Neural crest cell (in vitro differentiated cells): Measurements from ENCODE around the gene VASN. TPM values are rescaled to one million over a fixed set of nuclear protein-coding genes. Genes with fewer than 3 reads are reported as not detected.

Experiments
- DNase-seq: peaks from one replicate; pipeline ENCODE4 v3.0.0; 2021; ENCODE audit warnings: low read depth, mixed read lengths, low spot score
- H3K27ac Mint-ChIP-seq: one replicate; pipeline ENCODE4 v1.8.0; 2021; ENCODE audit warnings: mild to moderate bottlenecking, mixed read lengths; ENCODE audit not compliant: unreplicated experiment
- H3K27me3 Mint-ChIP-seq: 2 replicates; pipeline ENCODE4 v1.8.0; 2021; ENCODE audit warnings: low read depth, mild to moderate bottlenecking, mixed read lengths
- H3K36me3 Mint-ChIP-seq: 2 replicates; pipeline ENCODE4 v1.8.0; 2021; ENCODE audit warnings: low read depth, mild to moderate bottlenecking, mixed read lengths
- H3K4me1 Mint-ChIP-seq: 2 replicates; pipeline ENCODE4 v1.8.0; 2021; ENCODE audit warnings: mixed read lengths
- H3K4me3 Mint-ChIP-seq: one replicate; pipeline ENCODE4 v1.8.0; 2021; ENCODE audit warnings: mild to moderate bottlenecking, mixed read lengths
- H3K9me3 Mint-ChIP-seq: 2 replicates; pipeline ENCODE4 v1.8.0; 2021; ENCODE audit warnings: mixed read lengths
- total RNA-seq: library from RNA; stranded (reverse); gene quantifications from 2 replicates; pipeline ENCODE4 v1.2.1, GENCODE V29; 2021
- TF ChIP-seq, protein P1 (sequence below): fragments of 200-600 bp; sonication (generic); conservative IDR thresholded peaks from 2 replicates; pipeline ENCODE4 v1.5.0; 2021; ENCODE audit warnings: antibody characterized with exemption, mild to moderate bottlenecking

The VASN gene
- total RNA-seq, 1 donor from 2014 or later = 1.2 TPM

DNA sequence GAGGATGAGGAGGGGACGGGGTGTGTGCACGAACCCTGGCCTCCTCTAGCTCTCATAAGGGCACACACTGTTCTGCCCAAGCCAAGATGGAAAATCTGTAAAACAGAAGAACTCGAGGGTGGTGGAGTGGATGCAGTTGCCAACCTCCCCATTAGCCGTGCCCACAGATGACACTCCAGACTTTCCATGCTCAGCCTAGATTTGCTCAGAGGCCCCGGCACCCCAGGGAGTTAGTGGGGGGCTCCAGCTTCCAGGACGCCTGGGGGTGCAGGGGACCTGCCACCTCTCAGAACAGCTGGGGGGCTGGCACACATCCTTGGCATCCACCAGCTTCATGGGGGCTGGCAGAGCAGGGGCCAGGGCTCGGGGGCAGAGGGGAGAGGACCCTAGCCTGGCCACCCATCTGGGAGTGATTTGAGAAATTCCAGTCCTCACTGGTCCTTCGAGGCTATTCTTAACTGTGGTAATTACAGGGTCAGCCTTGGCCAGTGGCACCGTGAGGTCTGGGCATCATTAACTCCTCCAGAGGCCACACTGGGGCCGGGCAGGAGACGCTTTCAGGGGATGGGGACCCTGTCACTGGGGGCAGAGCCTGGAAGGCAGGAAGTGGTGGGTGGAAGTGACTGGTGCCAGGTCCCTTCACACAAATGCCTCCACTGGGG lies 14.3 kb downstream of the VASN start:
- TF ChIP-seq, protein P1, sequence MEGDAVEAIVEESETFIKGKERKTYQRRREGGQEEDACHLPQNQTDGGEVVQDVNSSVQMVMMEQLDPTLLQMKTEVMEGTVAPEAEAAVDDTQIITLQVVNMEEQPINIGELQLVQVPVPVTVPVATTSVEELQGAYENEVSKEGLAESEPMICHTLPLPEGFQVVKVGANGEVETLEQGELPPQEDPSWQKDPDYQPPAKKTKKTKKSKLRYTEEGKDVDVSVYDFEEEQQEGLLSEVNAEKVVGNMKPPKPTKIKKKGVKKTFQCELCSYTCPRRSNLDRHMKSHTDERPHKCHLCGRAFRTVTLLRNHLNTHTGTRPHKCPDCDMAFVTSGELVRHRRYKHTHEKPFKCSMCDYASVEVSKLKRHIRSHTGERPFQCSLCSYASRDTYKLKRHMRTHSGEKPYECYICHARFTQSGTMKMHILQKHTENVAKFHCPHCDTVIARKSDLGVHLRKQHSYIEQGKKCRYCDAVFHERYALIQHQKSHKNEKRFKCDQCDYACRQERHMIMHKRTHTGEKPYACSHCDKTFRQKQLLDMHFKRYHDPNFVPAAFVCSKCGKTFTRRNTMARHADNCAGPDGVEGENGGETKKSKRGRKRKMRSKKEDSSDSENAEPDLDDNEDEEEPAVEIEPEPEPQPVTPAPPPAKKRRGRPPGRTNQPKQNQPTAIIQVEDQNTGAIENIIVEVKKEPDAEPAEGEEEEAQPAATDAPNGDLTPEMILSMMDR = no peak
- H3K4me3 Mint-ChIP-seq = no peak overlapping the region
- H3K27me3 Mint-ChIP-seq = no peaks in the 10 kb centered on the region
- DNase-seq = no peak
- no peaks in the 10 kb centered on the region for H3K9me3 Mint-ChIP-seq
- peaks cover 15% of the 10 kb centered on the region for H3K4me1 Mint-ChIP-seq
- no peaks in the 10 kb centered on the region for H3K36me3 Mint-ChIP-seq
- H3K27ac Mint-ChIP-seq = no peak overlapping the region

DNA sequence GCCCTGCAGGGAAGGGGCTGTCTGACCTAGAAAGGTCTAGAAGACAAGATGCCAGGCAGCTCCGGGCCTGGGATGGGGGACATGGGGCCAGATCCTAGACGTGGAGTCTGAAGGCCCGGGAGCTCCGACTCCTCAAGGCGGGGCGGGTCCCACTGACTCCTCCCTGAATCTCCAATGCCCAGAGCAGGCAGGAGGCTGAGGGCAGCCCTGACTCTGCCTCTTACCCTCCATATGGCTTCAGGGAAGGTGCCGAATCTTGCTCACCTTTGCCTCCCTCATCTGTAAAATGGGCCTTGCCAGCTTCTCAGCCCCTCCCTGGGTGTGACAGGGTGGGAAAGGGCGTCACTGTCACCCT lies 14.8 kb downstream of the VASN start:
- no peak overlapping the region for H3K27ac Mint-ChIP-seq
- TF ChIP-seq, protein P1 = no peak

DNA sequence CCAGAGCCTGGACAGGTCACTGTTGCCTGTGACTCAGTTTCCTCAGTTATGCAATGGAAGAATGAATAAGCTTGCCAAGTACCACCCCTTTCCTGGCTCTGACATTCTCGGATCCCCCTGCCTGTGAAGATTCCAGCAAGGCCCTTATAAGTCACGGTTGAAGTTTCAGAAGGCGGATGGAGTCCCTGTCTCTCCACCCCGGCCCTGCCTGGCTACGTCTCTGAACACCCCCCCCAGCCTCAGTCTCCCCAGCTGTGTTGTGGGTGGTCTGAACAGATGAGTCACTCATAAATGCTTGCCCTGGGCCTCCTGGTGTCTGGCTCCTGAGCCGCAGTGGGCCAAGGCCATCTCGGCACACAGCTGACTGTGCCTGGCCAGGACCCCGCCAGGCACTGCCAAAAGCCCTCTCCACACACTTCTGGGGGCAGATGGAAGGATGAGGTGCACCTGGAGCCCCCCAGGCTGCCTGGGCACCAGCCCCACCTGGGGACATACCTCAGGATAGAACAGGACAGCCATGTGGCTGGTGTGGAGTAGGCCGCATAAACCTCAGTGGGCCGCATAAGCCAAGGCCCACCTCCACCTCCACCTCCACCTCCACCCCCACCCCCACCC lies 15.4 kb downstream of the VASN start:
- no peaks in the 10 kb centered on the region for H3K27me3 Mint-ChIP-seq
- H3K4me1 Mint-ChIP-seq = peaks cover 16% of the 10 kb centered on the region
- TF ChIP-seq, protein P1 = no peak
- H3K9me3 Mint-ChIP-seq = no peaks in the 10 kb centered on the region
- no peak for DNase-seq
- H3K4me3 Mint-ChIP-seq = no peak overlapping the region
- no peaks in the 10 kb centered on the region for H3K36me3 Mint-ChIP-seq
- H3K27ac Mint-ChIP-seq = peak overlapping the region; percentile 50

More for the DNA sequence above, 14.8 kb downstream of the VASN start:
- H3K9me3 Mint-ChIP-seq = no peaks in the 10 kb centered on the region
- H3K4me3 Mint-ChIP-seq = no peak overlapping the region
- peaks cover 15% of the 10 kb centered on the region for H3K4me1 Mint-ChIP-seq
- no peak for DNase-seq
- H3K27me3 Mint-ChIP-seq = no peaks in the 10 kb centered on the region
- no peaks in the 10 kb centered on the region for H3K36me3 Mint-ChIP-seq

DNA sequence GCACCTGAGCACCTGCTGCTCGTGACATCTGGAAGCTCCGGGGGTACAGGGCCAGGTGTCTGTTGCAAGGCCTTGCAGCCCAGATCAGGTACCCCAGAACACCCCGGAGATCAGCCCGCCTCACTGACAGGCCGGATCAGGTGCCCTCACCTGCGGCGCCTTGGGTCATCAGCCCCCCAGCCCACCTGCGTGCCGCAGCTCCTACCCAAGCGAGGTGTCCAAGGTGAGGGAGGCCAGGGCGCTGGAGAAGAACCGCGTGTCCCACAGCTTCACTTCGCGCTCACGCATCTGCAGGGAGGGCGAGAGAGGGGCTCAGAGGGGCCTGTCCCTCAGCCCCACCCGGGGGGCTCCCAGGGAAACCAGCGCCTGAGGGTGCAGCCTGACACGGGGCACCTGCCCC lies 16.1 kb downstream of the VASN start:
- Mint-ChIP-seq H3K4me1 (peaks cover 20% of the 10 kb centered on the region), H3K27me3 (no peaks in the 10 kb centered on the region), H3K27ac (no peak overlapping the region), H3K4me3 (no peak overlapping the region), H3K9me3 (no peaks in the 10 kb centered on the region), H3K36me3 (no peaks in the 10 kb centered on the region)
- TF ChIP-seq, protein P1 = no peak
- DNase-seq = no peak

DNA sequence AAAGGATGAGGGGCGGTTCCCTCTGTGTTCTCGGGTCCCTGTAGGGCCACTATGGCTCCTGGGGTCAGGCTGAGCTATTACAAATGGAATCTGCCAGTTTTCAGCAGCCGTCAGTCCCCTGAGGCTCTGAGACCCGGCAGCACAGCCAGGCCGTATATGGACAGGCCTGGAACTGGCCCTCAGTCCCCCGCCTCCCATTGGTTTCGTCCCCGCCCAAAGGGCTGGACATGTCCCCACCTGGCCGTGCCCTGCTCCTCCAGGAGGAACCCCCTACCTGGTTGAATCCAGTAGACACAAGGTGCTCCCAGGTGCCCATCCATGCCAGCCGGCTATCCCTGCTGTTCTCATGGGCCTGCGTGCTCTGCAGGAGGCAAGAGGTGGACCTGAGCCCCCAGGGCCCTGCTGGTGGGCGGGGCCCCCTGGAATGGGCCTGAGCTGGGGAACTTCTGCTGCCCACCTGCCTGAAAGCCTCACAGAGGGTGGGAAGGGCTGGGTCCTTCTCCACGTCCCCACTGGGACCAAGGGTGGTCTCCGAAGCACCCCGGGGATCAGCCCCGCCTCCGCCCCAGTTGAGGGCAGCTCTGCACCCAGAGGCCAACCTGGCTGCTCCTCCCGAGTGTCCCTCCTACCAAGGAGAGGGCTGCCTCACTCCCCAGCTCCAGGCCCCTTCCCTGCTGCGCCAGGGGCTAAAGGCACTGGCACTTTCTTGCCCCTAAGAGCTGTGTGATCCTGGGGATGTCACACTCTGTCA lies 16.8 kb downstream of the VASN start:
- no peak overlapping the region for H3K4me3 Mint-ChIP-seq
- H3K9me3 Mint-ChIP-seq = no peaks in the 10 kb centered on the region
- H3K27ac Mint-ChIP-seq = peak overlapping the region; percentile 67

More for the DNA sequence above, 16.8 kb downstream of the VASN start:
- Mint-ChIP-seq H3K36me3 (no peaks in the 10 kb centered on the region), H3K27me3 (no peaks in the 10 kb centered on the region), H3K4me1 (peaks cover 20% of the 10 kb centered on the region)
- DNase-seq = no peak
- TF ChIP-seq, protein P1 = no peak
